NCI-H1105 treated with DMSO at 0.1 percent for 48 hours (cell line): ENCODE results near the gene RNLS.

Experiments
- DNase-seq: peaks from one replicate; lab custom pipeline; 2025; lab: John Stamatoyannopoulos, UW

Gene RNLS

GRCh38 chr10:88431103-88431502 lies 152.0 kb downstream of the RNLS start:
- no peak for DNase-seq

GRCh38 chr10:88428976-88429375 lies 154.1 kb downstream of the RNLS start:
- DNase-seq = no peak

- no peak for DNase-seq
These were observed 154.7 kb downstream of the RNLS start for GRCh38 chr10:88428442-88428841.

DNA sequence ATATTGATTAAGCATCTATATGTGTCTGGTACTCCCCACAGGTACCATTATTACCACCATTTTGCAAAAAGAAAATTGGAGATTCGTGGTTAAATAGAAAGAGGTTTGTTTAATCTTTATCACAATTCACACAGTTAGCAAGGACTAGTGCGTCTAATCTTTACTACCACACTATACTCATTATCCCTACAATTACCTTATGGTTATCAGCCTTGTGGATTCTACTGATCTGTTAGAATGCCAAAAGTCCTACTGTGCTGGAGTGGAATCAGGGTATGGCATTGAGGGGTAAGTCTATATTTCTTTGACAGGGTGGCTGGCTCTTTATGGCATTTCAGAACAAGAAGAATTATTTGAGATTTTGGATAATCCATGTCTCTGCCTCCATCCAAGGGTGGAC lies 156.1 kb downstream of the RNLS start:
- no peak for DNase-seq

- DNase-seq = no peak
These were observed 158.2 kb downstream of the RNLS start for GRCh38 chr10:88424881-88425280.

DNA sequence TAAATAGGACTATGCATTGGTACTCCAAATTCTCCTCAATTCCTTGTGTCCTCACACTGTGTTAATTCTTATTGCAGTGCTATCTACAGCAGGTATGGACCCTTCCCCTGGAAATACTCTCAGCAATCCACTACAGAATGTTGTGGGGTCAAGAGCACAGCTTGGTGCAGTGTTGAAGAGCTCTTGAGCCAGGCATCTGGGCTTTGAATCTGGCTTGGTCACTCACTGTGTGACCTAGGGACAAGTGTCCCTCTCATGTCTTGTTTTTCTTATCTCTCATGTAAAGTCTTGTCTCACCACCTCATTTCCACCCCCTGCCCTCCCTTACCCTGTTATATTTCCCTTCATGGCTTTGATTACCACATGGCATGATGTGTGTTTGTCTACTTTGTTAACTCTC lies 159.4 kb downstream of the RNLS start:
- no peak for DNase-seq

DNA sequence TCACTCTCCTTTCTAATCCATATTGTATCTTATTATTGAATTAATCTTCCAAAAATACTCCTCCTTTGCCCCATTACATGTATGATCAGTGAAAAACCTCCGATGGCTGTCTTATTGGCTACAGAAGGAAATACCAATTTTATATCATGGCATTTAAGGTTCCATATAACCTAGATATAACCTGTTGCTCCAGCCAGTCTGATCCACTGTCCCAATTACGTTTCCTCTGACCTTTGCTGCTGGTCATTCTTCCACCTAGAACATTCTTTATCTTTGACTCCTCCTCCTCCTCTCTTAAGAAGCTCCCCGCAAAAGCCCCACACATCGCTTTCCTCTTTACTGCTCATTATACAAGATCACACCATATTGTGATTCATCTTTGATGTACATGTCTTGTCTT lies 161.5 kb downstream of the RNLS start:
- no peak for DNase-seq

DNA sequence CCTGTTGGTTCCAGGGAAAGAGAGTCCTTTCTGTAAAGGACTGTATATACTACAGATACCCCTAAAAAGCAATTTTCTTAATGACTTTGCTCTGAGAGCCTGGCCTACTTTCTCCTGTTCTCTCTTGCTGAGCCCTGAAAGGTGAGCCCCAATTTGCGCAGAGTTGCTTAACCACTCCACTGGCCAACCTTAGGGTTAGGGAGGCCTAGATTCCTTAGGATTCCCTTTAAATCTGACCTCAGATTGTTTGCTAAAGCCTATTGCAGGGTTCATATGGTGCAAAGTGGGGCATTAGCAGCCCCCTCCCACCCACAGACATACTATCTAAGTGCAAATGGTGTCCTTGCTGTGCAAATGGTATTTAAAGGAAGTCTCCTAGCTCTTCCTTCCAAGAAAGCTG lies 164.2 kb downstream of the RNLS start:
- DNase-seq = no peak

GRCh38 chr10:88417387-88418030 lies 165.6 kb downstream of the RNLS start:
- DNase-seq = no peak

DNA sequence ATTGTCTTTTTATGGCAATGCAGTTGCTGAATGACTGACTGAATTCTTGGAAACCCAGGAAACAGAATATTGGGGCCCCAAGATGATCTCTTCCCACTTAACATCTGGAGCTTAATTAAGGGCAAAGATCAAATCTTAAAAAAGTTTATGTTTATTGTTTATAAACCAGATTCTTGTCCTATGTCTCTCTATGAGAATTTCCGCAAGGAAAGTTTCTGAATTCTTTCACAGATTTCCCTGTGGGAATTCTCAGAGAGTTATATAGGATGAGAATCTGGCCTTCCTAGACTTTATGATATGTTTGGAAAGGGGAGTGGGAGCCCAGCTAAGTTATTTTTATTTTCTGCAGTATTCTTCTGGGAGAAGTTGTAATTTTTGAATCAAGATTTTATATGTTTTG lies 166.3 kb downstream of the RNLS start:
- DNase-seq = no peak

DNA sequence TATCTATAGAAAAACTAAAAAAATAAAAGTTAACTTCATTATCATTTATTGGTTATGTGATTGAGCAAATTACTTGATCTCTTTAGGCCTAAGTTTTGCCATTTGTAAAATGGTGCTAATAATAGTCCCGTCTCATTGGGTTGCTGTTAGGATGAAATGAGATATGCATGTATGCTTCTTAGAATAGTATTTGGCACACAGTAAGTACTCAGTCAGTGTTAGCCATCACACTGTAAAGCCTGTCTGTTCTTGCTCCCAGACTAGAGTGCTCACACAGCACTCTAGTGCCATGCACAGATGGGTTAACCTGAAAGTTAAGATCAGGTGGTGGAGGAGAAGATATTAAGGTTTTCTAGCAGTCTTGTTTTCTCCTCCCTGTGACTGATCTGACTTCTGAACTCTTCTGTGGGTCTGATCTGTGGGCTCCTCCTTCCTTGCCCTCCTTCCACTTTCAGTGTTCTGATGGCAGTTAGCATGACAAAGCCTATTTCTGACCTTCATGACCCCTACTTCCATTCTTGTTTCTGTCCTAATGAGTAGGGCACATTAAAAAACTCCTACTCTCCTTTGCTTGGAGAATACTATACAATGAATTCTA lies 167.5 kb downstream of the RNLS start:
- DNase-seq = no peak

DNA sequence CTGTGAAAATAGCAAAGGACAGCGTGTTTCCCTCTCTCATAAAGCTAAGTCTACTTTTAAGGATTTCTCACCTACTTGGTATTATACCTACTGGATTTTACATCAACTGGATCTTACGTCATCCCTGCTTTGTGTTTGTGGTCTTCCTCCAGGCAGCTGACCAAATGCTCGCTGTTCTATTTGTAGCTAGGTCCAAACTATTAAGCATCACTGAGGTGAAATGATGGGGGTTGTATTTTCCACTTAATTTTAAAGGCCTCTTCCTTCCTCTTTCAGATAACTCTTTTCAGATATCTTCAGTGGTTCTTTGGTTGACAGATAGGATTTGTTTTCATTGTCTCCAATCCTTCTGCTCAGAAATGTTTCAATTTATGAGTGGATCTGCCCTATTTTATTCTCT lies 169.7 kb downstream of the RNLS start:
- no peak for DNase-seq

- no peak for DNase-seq
These were observed 171.3 kb downstream of the RNLS start for GRCh38 chr10:88411772-88412349.

DNA sequence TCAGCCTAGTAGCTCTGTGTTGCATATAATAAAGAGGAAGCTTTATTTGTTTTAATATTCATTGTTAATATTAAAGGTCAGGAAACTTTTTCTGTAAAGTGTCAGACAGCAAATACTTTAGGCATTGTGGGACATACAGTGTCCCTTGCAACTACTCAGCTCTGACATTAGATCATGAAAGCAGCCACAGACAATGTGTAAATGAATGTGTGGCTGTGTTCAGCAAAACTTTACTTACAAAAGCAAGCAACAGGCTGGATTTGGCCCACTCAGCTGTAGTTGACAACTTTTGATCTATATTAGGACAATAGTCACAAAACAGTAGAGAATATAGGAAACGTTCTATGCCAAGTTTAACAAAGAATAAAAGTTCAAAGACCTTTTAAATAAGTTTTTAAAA lies 173.3 kb downstream of the RNLS start:
- DNase-seq = no peak

- no peak for DNase-seq
These were observed 173.9 kb downstream of the RNLS start for GRCh38 chr10:88409236-88409635.

- DNase-seq = no peak
These were observed 175.0 kb downstream of the RNLS start for GRCh38 chr10:88408096-88408495.

DNA sequence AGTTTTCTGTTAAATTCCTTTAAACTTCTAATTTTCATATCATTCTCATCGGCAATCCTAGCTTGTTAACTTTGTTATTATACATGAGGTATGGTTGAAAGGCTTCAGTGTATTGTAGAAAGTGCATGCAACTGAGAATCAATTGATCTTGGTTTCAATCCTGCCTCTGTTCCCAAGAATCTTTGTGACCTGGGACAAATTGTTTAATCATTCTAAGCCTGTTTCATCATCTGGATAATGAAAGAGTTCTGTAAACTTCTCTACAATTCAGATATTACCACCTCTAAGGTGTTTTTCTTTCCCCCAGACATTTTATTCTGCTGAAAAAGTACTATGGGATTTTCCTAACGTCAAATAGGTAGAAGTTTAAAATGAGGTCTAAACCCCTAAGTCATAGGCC lies 179.0 kb downstream of the RNLS start:
- no peak for DNase-seq

GRCh38 chr10:88401671-88402347 lies 181.3 kb downstream of the RNLS start:
- DNase-seq = no peak

- DNase-seq = no peak
These were observed 183.9 kb downstream of the RNLS start for GRCh38 chr10:88399240-88399639.

- no peak for DNase-seq
These were observed 187.4 kb downstream of the RNLS start for GRCh38 chr10:88395677-88396076.

DNA sequence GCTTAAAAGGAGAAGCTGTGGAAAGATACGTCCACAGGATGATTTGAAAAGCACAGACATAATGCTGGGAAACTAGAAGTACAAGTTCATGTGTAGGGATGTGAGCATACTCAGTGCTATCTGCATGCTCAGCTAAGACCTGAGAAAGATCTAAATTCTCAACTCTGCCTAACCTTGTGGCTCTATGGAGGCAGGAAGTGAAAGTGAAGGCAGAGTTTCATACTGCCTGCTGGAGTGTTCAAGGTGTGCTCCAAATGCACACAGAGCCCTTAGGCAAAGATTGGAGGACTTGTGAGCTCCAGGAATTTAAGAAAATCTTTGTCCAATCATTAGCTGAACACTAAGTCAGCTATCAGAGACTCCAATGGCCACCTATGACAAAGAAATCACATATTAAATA lies 190.9 kb downstream of the RNLS start:
- no peak for DNase-seq

DNA sequence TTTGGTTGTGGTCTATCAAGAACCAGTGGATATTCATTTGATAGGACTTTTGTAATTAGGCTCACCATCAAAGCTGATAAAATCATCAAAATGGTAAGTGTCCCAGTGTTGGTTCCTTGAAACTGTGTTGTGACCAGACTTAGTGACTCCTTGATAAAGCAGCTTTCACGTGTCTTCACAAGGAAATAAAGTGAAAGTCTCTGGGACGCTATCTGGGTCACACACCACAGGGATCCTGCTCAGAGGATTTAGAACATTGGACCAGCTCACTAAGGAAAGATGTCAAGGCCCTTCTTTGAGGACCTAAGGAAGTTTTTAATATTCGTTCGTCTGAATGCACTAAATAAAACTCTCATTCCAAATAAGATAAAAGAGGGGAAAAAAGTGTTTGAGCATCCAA lies 193.1 kb downstream of the RNLS start:
- no peak for DNase-seq

GRCh38 chr10:88389456-88389855 lies 193.7 kb downstream of the RNLS start:
- peak; percentile 16 for DNase-seq
